22Rv1 (cell line): Measurements from ENCODE around the gene ZNF423.

Source experiments
- CTCF ChIP-seq: fragments of 450-650 bp; IDR thresholded peaks from 2 replicates; pipeline ENCODE4 v1.5.1; 2017; ENCODE audit warnings: mild to moderate bottlenecking
- ZFX ChIP-seq: fragments of 450-650 bp; IDR thresholded peaks from 2 replicates; pipeline ENCODE4 v1.6.1; 2017; ENCODE audit warnings: antibody characterized with exemption, borderline replicate concordance

- TF ChIP-seq CTCF, result no peak
- no peak for TF ChIP-seq ZFX
Observed at GRCh38 chr16:49622084-49622390, 233.9 kb downstream of the ZNF423 start.
